Stromal cell of bone marrow (primary cell): ENCODE data around the gene BCLAF3.

Experiments
- DNase-seq: peaks from one replicate; pipeline ENCODE4 v3.0.0-alpha.2; 2012; ENCODE audit warnings: low read depth

BCLAF3 gene

GRCh38 chrX:19990556-19991349, at the start of gene BCLAF3:
TSS of gene BCLAF3 (minus strand) at chrX:19991061. CDS start at chrX:19970264, 20,797 bp downstream.
- DNase-seq = peak; percentile 72

GRCh38 chrX:20038966-20039365, 48.1 kb upstream of the BCLAF3 start:
- no peak for DNase-seq

GRCh38 chrX:20037186-20037585, 46.3 kb upstream of the BCLAF3 start:
- DNase-seq = no peak

- no peak for DNase-seq
Observed at GRCh38 chrX:20032201-20032600, 41.3 kb upstream of the BCLAF3 start.

- DNase-seq = no peak
Observed at GRCh38 chrX:20029728-20030127, 38.9 kb upstream of the BCLAF3 start.

- no peak for DNase-seq
Observed at GRCh38 chrX:20028588-20028987, 37.7 kb upstream of the BCLAF3 start.

- DNase-seq = no peak
Observed at GRCh38 chrX:20026278-20026677, 35.4 kb upstream of the BCLAF3 start.

GRCh38 chrX:20019672-20020365, 29.0 kb upstream of the BCLAF3 start:
- DNase-seq = no peak

- no peak for DNase-seq
Observed at GRCh38 chrX:20016616-20016945, 25.7 kb upstream of the BCLAF3 start.

- no peak for DNase-seq
Observed at GRCh38 chrX:20015945-20016615, 25.2 kb upstream of the BCLAF3 start.

- DNase-seq = no peak
Observed at GRCh38 chrX:20015422-20015821, 24.6 kb upstream of the BCLAF3 start.

GRCh38 chrX:20011608-20012007, 20.7 kb upstream of the BCLAF3 start:
- no peak for DNase-seq

GRCh38 chrX:20007962-20008622, 17.2 kb upstream of the BCLAF3 start:
- no peak for DNase-seq

- DNase-seq = no peak
Observed at GRCh38 chrX:20005883-20006282, 15.0 kb upstream of the BCLAF3 start.

- DNase-seq = no peak
Observed at GRCh38 chrX:20001588-20001987, 10.7 kb upstream of the BCLAF3 start.

GRCh38 chrX:19991350-19991718, 473 bp upstream of the BCLAF3 start:
- DNase-seq = no peak

GRCh38 chrX:19990151-19990555, 708 bp downstream of the BCLAF3 start:
- DNase-seq = no peak

- no peak for DNase-seq
Observed at GRCh38 chrX:19987856-19988255, 3.0 kb downstream of the BCLAF3 start.

- no peak for DNase-seq
Observed at GRCh38 chrX:19986531-19986930, 4.3 kb downstream of the BCLAF3 start.

- DNase-seq = no peak
Observed at GRCh38 chrX:19981947-19982346, 8.9 kb downstream of the BCLAF3 start.

GRCh38 chrX:19975845-19976244, 15.0 kb downstream of the BCLAF3 start:
- no peak for DNase-seq

GRCh38 chrX:19972984-19973383, 17.9 kb downstream of the BCLAF3 start:
- no peak for DNase-seq

- DNase-seq = no peak
Observed at GRCh38 chrX:19968276-19968675, 22.6 kb downstream of the BCLAF3 start.
